Measurements from ENCODE around the gene CSMD2.

Gene CSMD2

GRCh38 chr1:33583567-33583966, 581.5 kb downstream of the CSMD2 start:
- no peak for FAIRE-seq

GRCh38 chr1:33578557-33579448, 586.2 kb downstream of the CSMD2 start:
- no peak for DNase-seq (ENCODE audit: insufficient read length)
- no peak for TF ChIP-seq POLR2AphosphoS5 (IDR thresholded peaks at IDR 0.05; ENCODE audit: low read depth, low read length)
- TF ChIP-seq TAF1 (IDR thresholded peaks at IDR 0.05; ENCODE audit: borderline replicate concordance, low read depth, low read length) = no peak
- TF ChIP-seq POLR2A (IDR thresholded peaks at IDR 0.05; ENCODE audit: low read depth, low read length) = no peak
- FAIRE-seq = no peak

More at GRCh38 chr1:33583567-33583966, 581.5 kb downstream of the CSMD2 start:
- DNase-seq (ENCODE audit: insufficient read length) = no peak
- TF ChIP-seq POLR2A (IDR thresholded peaks at IDR 0.05; ENCODE audit: low read depth, low read length) (no peak), POLR2AphosphoS5 (IDR thresholded peaks at IDR 0.05; ENCODE audit: low read depth, low read length) (no peak), TAF1 (IDR thresholded peaks at IDR 0.05; ENCODE audit: borderline replicate concordance, low read depth, low read length) (no peak)

DNA sequence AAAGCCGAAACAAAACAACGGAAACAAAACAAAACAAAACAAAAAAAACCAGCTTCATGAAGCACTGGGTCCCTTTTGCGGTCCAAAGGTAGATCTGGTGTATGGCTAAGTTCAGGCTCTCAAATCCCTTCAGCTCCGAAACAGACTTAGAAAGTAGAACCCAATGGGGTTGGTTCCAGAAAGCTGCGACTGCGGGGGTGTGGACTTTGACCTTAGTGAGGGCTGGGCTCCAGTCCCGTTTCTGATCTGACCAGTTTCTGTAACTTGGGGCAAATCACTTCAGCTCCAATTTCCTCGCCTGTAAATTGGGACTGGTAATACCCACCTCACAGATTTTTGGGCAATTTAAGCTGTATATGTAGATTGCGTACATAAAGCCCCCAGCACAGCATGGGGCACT, 587.4 kb downstream of the CSMD2 start:
- no peak for FAIRE-seq
- TF ChIP-seq TAF1 (IDR thresholded peaks at IDR 0.05; ENCODE audit: borderline replicate concordance, low read depth, low read length) (no peak), POLR2A (IDR thresholded peaks at IDR 0.05; ENCODE audit: low read depth, low read length) (no peak), POLR2AphosphoS5 (IDR thresholded peaks at IDR 0.05; ENCODE audit: low read depth, low read length) (no peak)
- no peak for DNase-seq (ENCODE audit: insufficient read length)

- TF ChIP-seq POLR2AphosphoS5 (IDR thresholded peaks at IDR 0.05; ENCODE audit: low read depth, low read length) (no peak), TAF1 (IDR thresholded peaks at IDR 0.05; ENCODE audit: borderline replicate concordance, low read depth, low read length) (no peak)
- no peak for FAIRE-seq
- DNase-seq (ENCODE audit: insufficient read length) = no peak
Measured at GRCh38 chr1:33576821-33577599, 588.0 kb downstream of the CSMD2 start.

GRCh38 chr1:33575324-33575879, 589.6 kb downstream of the CSMD2 start:
- no peak for DNase-seq (ENCODE audit: insufficient read length)
- TF ChIP-seq POLR2AphosphoS5 (IDR thresholded peaks at IDR 0.05; ENCODE audit: low read depth, low read length) (no peak), POLR2A (IDR thresholded peaks at IDR 0.05; ENCODE audit: low read depth, low read length) (no peak), TAF1 (IDR thresholded peaks at IDR 0.05; ENCODE audit: borderline replicate concordance, low read depth, low read length) (no peak)
- no peak for FAIRE-seq

DNA sequence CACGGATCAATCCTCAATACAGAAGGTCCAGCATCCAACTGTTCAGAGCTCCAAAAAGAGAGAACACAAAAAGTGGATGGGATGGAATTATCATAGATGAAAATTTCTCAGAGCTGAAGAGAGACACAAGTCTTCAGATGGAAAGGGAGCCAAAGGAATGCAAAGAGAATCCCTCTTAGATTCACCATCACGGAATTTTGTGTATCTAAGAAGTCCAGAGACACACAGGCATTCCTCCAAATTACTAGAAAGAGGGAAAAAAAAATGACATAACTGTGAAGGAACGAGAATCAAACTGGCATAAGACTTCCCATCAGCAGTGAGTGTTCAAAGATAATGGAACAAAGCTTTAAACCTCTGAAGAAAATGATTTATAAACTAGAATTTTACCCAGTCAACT, 591.4 kb downstream of the CSMD2 start:
- DNase-seq (ENCODE audit: insufficient read length) (no peak), FAIRE-seq (no peak)
- TF ChIP-seq POLR2A (IDR thresholded peaks at IDR 0.05; ENCODE audit: low read depth, low read length) = no peak
- no peak for TF ChIP-seq POLR2AphosphoS5 (IDR thresholded peaks at IDR 0.05; ENCODE audit: low read depth, low read length)
- TF ChIP-seq TAF1 (IDR thresholded peaks at IDR 0.05; ENCODE audit: borderline replicate concordance, low read depth, low read length) = no peak

- DNase-seq (ENCODE audit: insufficient read length) = no peak
- FAIRE-seq = no peak
- TF ChIP-seq POLR2AphosphoS5 (IDR thresholded peaks at IDR 0.05; ENCODE audit: low read depth, low read length) = no peak
- no peak for TF ChIP-seq POLR2A (IDR thresholded peaks at IDR 0.05; ENCODE audit: low read depth, low read length)
- no peak for TF ChIP-seq TAF1 (IDR thresholded peaks at IDR 0.05; ENCODE audit: borderline replicate concordance, low read depth, low read length)
Measured at GRCh38 chr1:33572387-33572786, 592.6 kb downstream of the CSMD2 start.

DNA sequence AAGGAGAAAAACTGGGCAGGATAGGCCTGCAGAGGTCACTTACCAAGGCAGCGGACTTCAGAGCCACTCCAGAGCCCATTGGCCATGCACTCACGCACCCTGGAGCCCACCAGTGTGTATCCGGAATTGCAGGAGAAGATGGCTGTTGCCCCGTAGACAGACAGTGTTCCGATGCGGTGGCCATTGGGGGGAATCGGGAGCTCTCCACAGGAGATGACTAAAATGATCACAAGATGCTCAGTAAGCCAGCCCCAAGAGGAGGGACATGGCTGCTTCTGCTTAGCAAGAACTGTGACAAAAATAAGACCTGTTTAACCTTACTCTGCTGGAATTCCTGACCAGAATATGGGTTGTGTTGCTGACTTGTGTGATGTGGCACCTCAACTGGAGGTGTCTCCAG, 595.7 kb downstream of the CSMD2 start:
- TF ChIP-seq TAF1 (IDR thresholded peaks at IDR 0.05; ENCODE audit: borderline replicate concordance, low read depth, low read length) (no peak), POLR2A (IDR thresholded peaks at IDR 0.05; ENCODE audit: low read depth, low read length) (no peak), POLR2AphosphoS5 (IDR thresholded peaks at IDR 0.05; ENCODE audit: low read depth, low read length) (no peak)
- no peak for DNase-seq (ENCODE audit: insufficient read length)
- FAIRE-seq = no peak

- FAIRE-seq (no peak), DNase-seq (ENCODE audit: insufficient read length) (no peak)
- TF ChIP-seq TAF1 (IDR thresholded peaks at IDR 0.05; ENCODE audit: borderline replicate concordance, low read depth, low read length) = no peak
- no peak for TF ChIP-seq POLR2AphosphoS5 (IDR thresholded peaks at IDR 0.05; ENCODE audit: low read depth, low read length)
- no peak for TF ChIP-seq POLR2A (IDR thresholded peaks at IDR 0.05; ENCODE audit: low read depth, low read length)
Measured at GRCh38 chr1:33563699-33564098, 601.3 kb downstream of the CSMD2 start.

- TF ChIP-seq POLR2A (IDR thresholded peaks at IDR 0.05; ENCODE audit: low read depth, low read length) = no peak
- TF ChIP-seq TAF1 (IDR thresholded peaks at IDR 0.05; ENCODE audit: borderline replicate concordance, low read depth, low read length) = no peak
- no peak for TF ChIP-seq POLR2AphosphoS5 (IDR thresholded peaks at IDR 0.05; ENCODE audit: low read depth, low read length)
- DNase-seq (ENCODE audit: insufficient read length) = no peak
- no peak for FAIRE-seq
Measured at GRCh38 chr1:33562563-33562962, 602.5 kb downstream of the CSMD2 start.

GRCh38 chr1:33561576-33561975, 603.5 kb downstream of the CSMD2 start:
- no peak for DNase-seq (ENCODE audit: insufficient read length)
- TF ChIP-seq TAF1 (IDR thresholded peaks at IDR 0.05; ENCODE audit: borderline replicate concordance, low read depth, low read length) = no peak
- TF ChIP-seq POLR2A (IDR thresholded peaks at IDR 0.05; ENCODE audit: low read depth, low read length) = no peak
- FAIRE-seq = no peak

Data from GM12892 (cell line).